ENCODE data around the gene GJA8.
A peak's percentile ranks its signal among the peaks of the same experiment; 100 is the strongest.

The GJA8 gene

GRCh38 chr1:147891088-147891487, 11.5 kb upstream of the GJA8 start:
- no peak overlapping the region for H3K27ac ChIP-seq (replicated peaks)
- no peak for TF ChIP-seq REST (IDR thresholded peaks at IDR 0.05; ENCODE audit: insufficient replicate concordance, low read depth)
- no peak for TF ChIP-seq SPI1 (IDR thresholded peaks at IDR 0.05; ENCODE audit: borderline replicate concordance, low read depth)
- no peak for TF ChIP-seq GABPA (IDR thresholded peaks at IDR 0.05; ENCODE audit: low read depth)
- TF ChIP-seq POLR2AphosphoS5 (IDR thresholded peaks at IDR 0.05; ENCODE audit: low read depth) = no peak
- TF ChIP-seq CTCF (IDR thresholded peaks at IDR 0.05; ENCODE audit: insufficient read depth, low read length) = no peak
- H3K27me3 ChIP-seq (ENCODE audit: insufficient read depth, poor library complexity, severe bottlenecking) = no peaks in the 10 kb centered on the region
- DNase-seq (ENCODE audit: low read depth in 1 of 2, low spot score in 1 of 2) = no peak
- no peak overlapping the region for H3K4me3 ChIP-seq (replicated peaks; ENCODE audit: insufficient read depth, low read length)

GRCh38 chr1:147892216-147892615, 10.4 kb upstream of the GJA8 start:
- peak in 1 of 2 experiments; percentile 24 for DNase-seq (ENCODE audit: low read depth in 1 of 2, low spot score in 1 of 2)
- Histone ChIP-seq H3K27ac (replicated peaks) (no peak overlapping the region), H3K4me3 (replicated peaks; ENCODE audit: insufficient read depth, low read length) (no peak overlapping the region), H3K27me3 (ENCODE audit: insufficient read depth, poor library complexity, severe bottlenecking) (no peaks in the 10 kb centered on the region)
- no peak for TF ChIP-seq SPI1 (IDR thresholded peaks at IDR 0.05; ENCODE audit: borderline replicate concordance, low read depth)
- no peak for TF ChIP-seq CTCF (IDR thresholded peaks at IDR 0.05; ENCODE audit: insufficient read depth, low read length)
- no peak for TF ChIP-seq GABPA (IDR thresholded peaks at IDR 0.05; ENCODE audit: low read depth)
- TF ChIP-seq REST (IDR thresholded peaks at IDR 0.05; ENCODE audit: insufficient replicate concordance, low read depth) = no peak

GRCh38 chr1:147892731-147893214, 9.8 kb upstream of the GJA8 start:
- no peak overlapping the region for H3K4me3 ChIP-seq (replicated peaks; ENCODE audit: insufficient read depth, low read length)
- DNase-seq (ENCODE audit: low read depth in 1 of 2, low spot score in 1 of 2) = peak in 1 of 2 experiments; percentile 23
- no peaks in the 10 kb centered on the region for H3K27me3 ChIP-seq (ENCODE audit: insufficient read depth, poor library complexity, severe bottlenecking)
- TF ChIP-seq CTCF (IDR thresholded peaks at IDR 0.05; ENCODE audit: insufficient read depth, low read length) (peak; percentile 97), GABPA (IDR thresholded peaks at IDR 0.05; ENCODE audit: low read depth) (no peak)
- H3K27ac ChIP-seq (replicated peaks) = no peak overlapping the region

- H3K27me3 ChIP-seq (ENCODE audit: insufficient read depth, poor library complexity, severe bottlenecking) = no peaks in the 10 kb centered on the region
- DNase-seq (ENCODE audit: low read depth in 1 of 2, low spot score in 1 of 2) = no peak
- TF ChIP-seq GABPA (IDR thresholded peaks at IDR 0.05; ENCODE audit: low read depth) (no peak), SPI1 (IDR thresholded peaks at IDR 0.05; ENCODE audit: borderline replicate concordance, low read depth) (no peak), CTCF (IDR thresholded peaks at IDR 0.05; ENCODE audit: insufficient read depth, low read length) (no peak), POLR2AphosphoS5 (IDR thresholded peaks at IDR 0.05; ENCODE audit: low read depth) (no peak), REST (IDR thresholded peaks at IDR 0.05; ENCODE audit: insufficient replicate concordance, low read depth) (no peak)
- H3K27ac ChIP-seq (replicated peaks) = no peak overlapping the region
- H3K4me3 ChIP-seq (replicated peaks; ENCODE audit: insufficient read depth, low read length) = no peak overlapping the region
Observed at GRCh38 chr1:147895123-147895522, 7.5 kb upstream of the GJA8 start.

Measured in HL-60 (cell line).